GM10266 (cell line): ENCODE results near the gene RNF25.

Experiments used
- DNase-seq: peaks from one replicate; pipeline ENCODE4 v3.0.0; 2012; ENCODE audit errors: extremely low spot score
- CTCF ChIP-seq: IDR thresholded peaks from 2 replicates; pipeline ENCODE4 v1.5.1; 2012; ENCODE audit warnings: mild to moderate bottlenecking, low read depth; ENCODE audit not compliant: control insufficient read depth, insufficient read depth; ENCODE audit errors: missing control alignments

The RNF25 gene

GRCh38 chr2:218659258-218659987 is 12.4 kb downstream of the RNF25 start, which contains the start of the genes BCS1L and ZNF142:
Gene BCS1L, plus strand, starts transcription at chr2:218659683. Its CDS starts 1,305 bp downstream, at chr2:218660988.
Gene ZNF142, minus strand, starts transcription at chr2:218659623. Its CDS starts 3,194 bp downstream, at chr2:218656429.
- no peak for TF ChIP-seq CTCF
- DNase-seq = peak; percentile 88

GRCh38 chr2:218658671-218659257 is 13.0 kb downstream of the RNF25 start:
- peak; percentile 68 for DNase-seq
- peak; percentile 59 for TF ChIP-seq CTCF

GRCh38 chr2:218655751-218656150 is 16.1 kb downstream of the RNF25 start:
- no peak for TF ChIP-seq CTCF

GRCh38 chr2:218648787-218649100 is 23.1 kb downstream of the RNF25 start:
- TF ChIP-seq CTCF = no peak
- DNase-seq = no peak

More at GRCh38 chr2:218655751-218656150, 16.1 kb downstream of the RNF25 start:
- no peak for DNase-seq

- DNase-seq = peak; percentile 69
- peak; percentile 88 for TF ChIP-seq CTCF
Measured at GRCh38 chr2:218648088-218648786, 23.6 kb downstream of the RNF25 start.

GRCh38 chr2:218645126-218645525 is 26.7 kb downstream of the RNF25 start:
- DNase-seq = no peak
- TF ChIP-seq CTCF = no peak
